ENCODE results near the gene MUC6. TPM values are rescaled to one million over a fixed set of nuclear protein-coding genes. Genes with fewer than 3 reads are reported as not detected.

Gene MUC6
- total RNA-seq, 1 experiment from 2014 or later: 0.07 TPM

DNA sequence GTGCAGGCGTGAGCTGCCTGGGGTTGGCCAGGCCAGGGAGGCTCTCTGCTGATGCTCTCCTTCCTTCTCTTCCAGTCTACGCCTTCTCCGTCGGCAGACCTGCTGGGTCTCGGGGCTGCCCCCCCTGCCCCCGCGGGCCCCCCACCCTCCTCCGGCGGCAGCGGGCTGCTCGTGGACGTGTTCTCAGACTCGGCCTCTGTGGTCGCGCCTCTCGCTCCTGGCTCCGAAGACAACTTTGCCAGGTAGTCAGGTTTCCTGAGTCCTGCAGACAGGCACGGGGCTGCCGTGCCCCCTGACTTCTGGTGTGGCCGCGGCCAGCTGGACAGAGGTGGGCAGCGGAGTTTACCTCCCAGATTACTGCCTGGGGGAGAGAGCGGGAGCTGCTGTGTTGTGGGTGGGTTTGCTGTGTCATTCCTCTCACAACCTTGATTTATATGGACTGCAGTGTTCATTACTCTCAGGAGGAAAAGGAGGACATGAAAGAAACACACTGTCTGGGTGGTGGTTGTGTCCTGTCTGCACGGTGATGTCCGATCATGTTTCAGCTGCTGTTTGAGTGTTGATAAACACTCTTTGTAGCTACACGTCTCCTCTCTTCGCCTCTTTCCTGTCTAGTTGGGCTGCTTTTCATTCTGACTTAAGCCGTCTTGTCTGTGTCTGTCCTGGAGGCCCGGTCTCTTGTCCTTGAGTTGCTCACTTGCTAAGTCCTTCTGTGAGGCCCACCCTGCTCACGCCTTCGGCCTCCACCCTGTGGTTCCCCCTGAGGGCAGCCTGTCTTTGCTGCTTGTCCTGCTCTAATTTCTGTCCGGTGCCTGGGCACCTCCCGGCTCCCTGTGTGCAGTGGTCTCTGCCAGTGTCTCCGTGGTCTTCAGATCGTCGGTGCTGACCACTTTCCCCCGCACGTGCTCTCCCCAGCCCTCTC is 35.9 kb downstream of the MUC6 start:
- no peaks in the 10 kb centered on the region for H3K79me2 ChIP-seq (ENCODE audit: low read depth)
- H3K27me3 ChIP-seq (ENCODE audit: insufficient read depth, low read depth): no peaks in the 10 kb centered on the region
- no peaks in the 10 kb centered on the region for H3F3A ChIP-seq (ENCODE audit: insufficient read depth, low read depth)
- no peaks in the 10 kb centered on the region for H3K36me3 ChIP-seq (ENCODE audit: low read depth)
- no TSS peak for BruUV-seq (replicated peaks)
- POLR2A ChIA-PET (ENCODE audit: unreplicated experiment): no interaction called here
- DNase-seq: no peak
- no peaks in the 10 kb centered on the region for H4K20me1 ChIP-seq (ENCODE audit: insufficient read depth)
- CTCF ChIA-PET: no interaction called here
- H3K4me3 ChIP-seq: no peak overlapping the region
- H3K9me3 ChIP-seq (ENCODE audit: insufficient read depth, low read depth): no peaks in the 10 kb centered on the region
- no peaks in the 10 kb centered on the region for H3K9me2 ChIP-seq (ENCODE audit: insufficient read depth)
- H3K4me1 ChIP-seq (replicated peaks; ENCODE audit: insufficient read depth): no peaks in the 10 kb centered on the region
- no peak for TF ChIP-seq EZH2 (IDR thresholded peaks at IDR 0.05; ENCODE audit: low read depth)
- TF ChIP-seq, protein P1, sequence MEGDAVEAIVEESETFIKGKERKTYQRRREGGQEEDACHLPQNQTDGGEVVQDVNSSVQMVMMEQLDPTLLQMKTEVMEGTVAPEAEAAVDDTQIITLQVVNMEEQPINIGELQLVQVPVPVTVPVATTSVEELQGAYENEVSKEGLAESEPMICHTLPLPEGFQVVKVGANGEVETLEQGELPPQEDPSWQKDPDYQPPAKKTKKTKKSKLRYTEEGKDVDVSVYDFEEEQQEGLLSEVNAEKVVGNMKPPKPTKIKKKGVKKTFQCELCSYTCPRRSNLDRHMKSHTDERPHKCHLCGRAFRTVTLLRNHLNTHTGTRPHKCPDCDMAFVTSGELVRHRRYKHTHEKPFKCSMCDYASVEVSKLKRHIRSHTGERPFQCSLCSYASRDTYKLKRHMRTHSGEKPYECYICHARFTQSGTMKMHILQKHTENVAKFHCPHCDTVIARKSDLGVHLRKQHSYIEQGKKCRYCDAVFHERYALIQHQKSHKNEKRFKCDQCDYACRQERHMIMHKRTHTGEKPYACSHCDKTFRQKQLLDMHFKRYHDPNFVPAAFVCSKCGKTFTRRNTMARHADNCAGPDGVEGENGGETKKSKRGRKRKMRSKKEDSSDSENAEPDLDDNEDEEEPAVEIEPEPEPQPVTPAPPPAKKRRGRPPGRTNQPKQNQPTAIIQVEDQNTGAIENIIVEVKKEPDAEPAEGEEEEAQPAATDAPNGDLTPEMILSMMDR (conservative IDR thresholded peaks at IDR 0.05): no peak
- intact Hi-C loops (cut with micrococcal nuclease; ENCODE audit: unreplicated experiment): no loop called here
- no peak overlapping the region for H3K4me2 ChIP-seq
- no peak overlapping the region for H3K27ac ChIP-seq
- H2AFZ ChIP-seq: no peak overlapping the region

DNA sequence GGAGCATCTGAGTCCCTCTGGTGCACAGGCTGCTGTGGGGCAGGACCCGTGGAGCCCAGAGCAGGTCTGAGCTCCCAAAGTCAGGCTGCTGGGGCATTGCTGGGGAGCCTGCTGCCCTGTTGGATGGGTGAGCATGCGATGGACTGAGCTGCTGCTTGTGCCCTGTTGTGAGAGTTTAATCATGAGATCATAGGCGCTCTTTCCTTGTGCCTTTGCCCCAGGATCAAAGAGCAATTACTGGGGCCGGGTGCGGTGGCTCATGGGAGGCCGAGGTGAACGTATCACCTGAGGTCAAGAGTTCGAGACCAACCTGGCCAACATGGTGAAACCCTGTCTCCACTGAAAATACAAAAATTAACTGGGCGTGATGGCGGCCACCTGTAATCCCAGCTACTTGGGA is 37.5 kb downstream of the MUC6 start:
- ChIA-PET CTCF (no interaction called here), POLR2A (ENCODE audit: unreplicated experiment) (no interaction called here)
- Histone ChIP-seq H3K36me3 (ENCODE audit: low read depth) (no peaks in the 10 kb centered on the region), H3K27ac (no peak overlapping the region), H4K20me1 (ENCODE audit: insufficient read depth) (no peaks in the 10 kb centered on the region), H3K27me3 (ENCODE audit: insufficient read depth, low read depth) (no peaks in the 10 kb centered on the region), H3K4me3 (no peak overlapping the region), H3K4me2 (no peak overlapping the region), H3K9me3 (ENCODE audit: insufficient read depth, low read depth) (no peaks in the 10 kb centered on the region), H3K79me2 (ENCODE audit: low read depth) (no peaks in the 10 kb centered on the region), H3F3A (ENCODE audit: insufficient read depth, low read depth) (peaks cover 3% of the 10 kb centered on the region; the same call in 1 of the 2 replicates), H3K9me2 (ENCODE audit: insufficient read depth) (no peaks in the 10 kb centered on the region), H3K4me1 (replicated peaks; ENCODE audit: insufficient read depth) (no peaks in the 10 kb centered on the region), H2AFZ (no peak overlapping the region)
- DNase-seq: no peak
- no peak for TF ChIP-seq EZH2 (IDR thresholded peaks at IDR 0.05; ENCODE audit: low read depth)
- TF ChIP-seq, protein P1 (conservative IDR thresholded peaks at IDR 0.05): no peak
- BruUV-seq (replicated peaks): no TSS peak
- intact Hi-C loops (cut with micrococcal nuclease; ENCODE audit: unreplicated experiment): no loop called here

DNA sequence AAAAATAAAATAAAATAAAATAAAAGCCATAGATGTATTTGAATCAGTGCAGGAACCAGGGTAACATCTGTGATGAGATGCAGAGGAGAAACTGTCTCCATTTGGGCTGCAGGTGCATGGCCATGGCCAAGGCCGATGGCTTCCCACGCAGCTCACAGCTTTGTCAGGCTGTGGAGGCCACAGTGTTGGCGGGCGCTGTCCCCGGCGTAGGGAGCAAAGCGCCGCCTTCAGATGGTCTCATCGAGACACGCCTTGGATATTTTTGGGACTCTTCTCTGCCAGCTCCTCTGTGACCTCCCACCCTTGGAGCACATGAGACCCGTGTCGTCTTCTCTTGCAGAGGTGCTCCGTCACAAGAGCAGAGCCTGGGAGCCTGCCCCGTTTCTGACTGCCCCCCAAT is 38.6 kb downstream of the MUC6 start:
- DNase-seq: no peak
- no peaks in the 10 kb centered on the region for H4K20me1 ChIP-seq (ENCODE audit: insufficient read depth)

More for the DNA sequence above, 38.6 kb downstream of the MUC6 start:
- TF ChIP-seq, protein P1 (conservative IDR thresholded peaks at IDR 0.05): no peak
- H3K4me3 ChIP-seq: no peak overlapping the region
- no peaks in the 10 kb centered on the region for H3K9me2 ChIP-seq (ENCODE audit: insufficient read depth)
- no peak overlapping the region for H3K4me2 ChIP-seq
- no peaks in the 10 kb centered on the region for H3K36me3 ChIP-seq (ENCODE audit: low read depth)
- no peaks in the 10 kb centered on the region for H3K79me2 ChIP-seq (ENCODE audit: low read depth)
- intact Hi-C loops (cut with micrococcal nuclease; ENCODE audit: unreplicated experiment): no loop called here
- H3K9me3 ChIP-seq (ENCODE audit: insufficient read depth, low read depth): no peaks in the 10 kb centered on the region
- no peaks in the 10 kb centered on the region for H3K4me1 ChIP-seq (replicated peaks; ENCODE audit: insufficient read depth)
- BruUV-seq (replicated peaks): no TSS peak
- CTCF ChIA-PET: no interaction called here
- H3K27ac ChIP-seq: no peak overlapping the region
- H2AFZ ChIP-seq: no peak overlapping the region
- H3F3A ChIP-seq (ENCODE audit: insufficient read depth, low read depth): peaks cover 3% of the 10 kb centered on the region; the same call in 1 of the 2 replicates
- POLR2A ChIA-PET (ENCODE audit: unreplicated experiment): no interaction called here
- no peaks in the 10 kb centered on the region for H3K27me3 ChIP-seq (ENCODE audit: insufficient read depth, low read depth)
